Mesodermal cell (in vitro differentiated cells): ENCODE results near the gene NLRP8.

Experiments
- H3K27ac ChIP-seq: 2 replicates; pipeline ENCODE4 v1.7.0; 2013; ENCODE audit warnings: mild to moderate bottlenecking, low read depth, low read length, moderate library complexity; ENCODE audit not compliant: severe bottlenecking
- H3K36me3 ChIP-seq: 2 replicates; pipeline ENCODE4 v1.7.1; 2013; ENCODE audit warnings: mild to moderate bottlenecking, low read length, moderate library complexity; ENCODE audit not compliant: control insufficient read depth, insufficient read depth
- H3K4me1 ChIP-seq: one replicate; pipeline ENCODE4 v1.7.1; 2013; ENCODE audit warnings: mild to moderate bottlenecking, low read length; ENCODE audit not compliant: insufficient read depth, control insufficient read depth, poor library complexity, severe bottlenecking
- H3K4me3 ChIP-seq: 2 replicates; pipeline ENCODE4 v1.7.0; 2013; ENCODE audit warnings: low read length, control low read depth, mild to moderate bottlenecking; ENCODE audit not compliant: insufficient read depth, poor library complexity, severe bottlenecking; ENCODE audit errors: extremely low read depth
- H3K9me3 ChIP-seq: 2 replicates; pipeline ENCODE4 v1.7.1; 2013; ENCODE audit warnings: mild to moderate bottlenecking, low read length, moderate library complexity; ENCODE audit not compliant: control insufficient read depth
- WGBS, 2 experiments: methylation state at CpG; one replicate each; pipeline ENCODE4 v1.1.5; 2013; ENCODE audit warnings: missing lambda C conversion rate in 2 of 2; ENCODE audit not compliant: insufficient coverage in 2 of 2; 5-methylcytosine and 5-hydroxymethylcytosine counted together

Gene NLRP8

GRCh38 chr19:56026769-56027168, 79.1 kb downstream of the NLRP8 start:
- Histone ChIP-seq H3K4me3 (no peak overlapping the region), H3K4me1 (no peaks in the 10 kb centered on the region), H3K36me3 (no peaks in the 10 kb centered on the region), H3K9me3 (peaks cover 50% of the 10 kb centered on the region), H3K27ac (no peak overlapping the region)
- 83 to 87% methylated on average over 15 of the region's 15 CpGs for WGBS, 2 experiments
